GM23338 (cell line): ENCODE measurements around the gene NELL2. TPM values are rescaled to one million over a fixed set of nuclear protein-coding genes. Genes with fewer than 3 reads are reported as not detected.

Experiments used
- ATAC-seq: fragments of 200-7000 bp; cut with Tn5 transposase; 3 replicates; pipeline ENCODE4 v1.9.1; 2020
- DNase-seq: peaks from one replicate; pipeline ENCODE4 v3.0.0-alpha.2; 2015; ENCODE audit warnings: low spot score
- H2AFZ ChIP-seq: fragments of 200-600 bp; sonication (generic); 2 replicates; pipeline ENCODE4 v1.8.0; 2016; ENCODE audit warnings: antibody characterized with exemption, mild to moderate bottlenecking, moderate library complexity
- H3F3A ChIP-seq: fragments of 200-600 bp; sonication (generic); replicated peaks from 2 replicates; pipeline ENCODE4 v1.8.0; 2017; ENCODE audit warnings: antibody characterized with exemption, mixed run types, low read depth
- H3K27ac ChIP-seq: fragments of 200-600 bp; sonication (generic); 2 replicates; pipeline ENCODE4 v1.6.1; 2016; ENCODE audit warnings: low read depth
- H3K27me3 ChIP-seq: fragments of 200-600 bp; sonication (generic); 2 replicates; pipeline ENCODE4 v1.8.0; 2016; ENCODE audit warnings: mild to moderate bottlenecking, mixed run types, moderate library complexity; ENCODE audit not compliant: insufficient read depth
- H3K36me3 ChIP-seq: fragments of 200-600 bp; sonication (generic); 2 replicates; pipeline ENCODE4 v1.8.0; 2016; ENCODE audit warnings: mild to moderate bottlenecking; ENCODE audit not compliant: insufficient read depth
- H3K4me1 ChIP-seq: fragments of 200-600 bp; sonication (generic); 2 replicates; pipeline ENCODE4 v1.8.0; 2016; ENCODE audit warnings: mild to moderate bottlenecking, moderate library complexity; ENCODE audit not compliant: insufficient read depth
- H3K4me2 ChIP-seq: fragments of 200-600 bp; sonication (generic); 2 replicates; pipeline ENCODE4 v1.7.1; 2017; ENCODE audit warnings: mixed run types
- H3K4me3 ChIP-seq: fragments of 200-600 bp; sonication (generic); 2 replicates; pipeline ENCODE4 v1.6.1; 2016; ENCODE audit warnings: mixed run types
- H3K79me2 ChIP-seq: fragments of 200-600 bp; sonication (generic); replicated peaks from 2 replicates; pipeline ENCODE4 v1.8.0; 2017; ENCODE audit warnings: mild to moderate bottlenecking; ENCODE audit not compliant: insufficient read depth
- H3K9me2 ChIP-seq: fragments of 200-600 bp; sonication (generic); 2 replicates; pipeline ENCODE4 v1.8.0; 2017; ENCODE audit not compliant: insufficient read depth
- H4K20me1 ChIP-seq: fragments of 200-600 bp; sonication (generic); replicated peaks from 2 replicates; pipeline ENCODE4 v1.8.0; 2017; ENCODE audit warnings: mild to moderate bottlenecking; ENCODE audit not compliant: insufficient read depth
- H3K27ac Mint-ChIP-seq: 2 replicates; pipeline ENCODE4 v1.8.0; 2020; ENCODE audit warnings: inconsistent platforms, mild to moderate bottlenecking, moderate library complexity, mixed read lengths
- H3K27me3 Mint-ChIP-seq: 3 replicates; pipeline ENCODE4 v1.8.0; 2022; ENCODE audit warnings: low read depth, mild to moderate bottlenecking, moderate library complexity, mixed read lengths, inconsistent platforms; ENCODE audit not compliant: insufficient read depth, poor library complexity
- H3K36me3 Mint-ChIP-seq: 3 replicates; pipeline ENCODE4 v1.8.0; 2021; ENCODE audit warnings: low read depth, mild to moderate bottlenecking, inconsistent platforms, moderate library complexity, mixed read lengths
- H3K4me1 Mint-ChIP-seq: 3 replicates; pipeline ENCODE4 v1.8.0; 2020; ENCODE audit warnings: mild to moderate bottlenecking, inconsistent platforms, mixed read lengths
- H3K4me3 Mint-ChIP-seq: 3 replicates; pipeline ENCODE4 v1.8.0; 2021; ENCODE audit warnings: moderate library complexity, mild to moderate bottlenecking, inconsistent platforms, mixed read lengths
- H3K9me3 Mint-ChIP-seq: 3 replicates; pipeline ENCODE4 v1.8.0; 2020; ENCODE audit warnings: moderate library complexity, mild to moderate bottlenecking, inconsistent platforms, mixed read lengths
- CREB1 ChIP-seq: fragments of 250-450 bp; sonication (Bioruptor Pico); IDR thresholded peaks from 2 replicates; pipeline ENCODE4 v1.5.0; 2020; ENCODE audit warnings: low read depth, mild to moderate bottlenecking, moderate library complexity
- EZH2 ChIP-seq: fragments of 200-600 bp; sonication (generic); IDR thresholded peaks from one replicate; pipeline ENCODE4 v1.8.0; 2017; ENCODE audit warnings: antibody characterized with exemption, mild to moderate bottlenecking, low read depth; ENCODE audit not compliant: unreplicated experiment
- EZH2phosphoT487 ChIP-seq: fragments of 200-600 bp; sonication (generic); IDR thresholded peaks from one replicate; pipeline ENCODE4 v1.8.1; 2018; ENCODE audit warnings: antibody characterized with exemption; ENCODE audit not compliant: unreplicated experiment
- JUNB ChIP-seq: IDR thresholded peaks from one replicate; pipeline ENCODE4 v1.6.1; 2016; ENCODE audit warnings: antibody characterized with exemption; ENCODE audit not compliant: unreplicated experiment
- NANOG ChIP-seq: IDR thresholded peaks from 2 replicates; pipeline ENCODE4 v1.6.1; 2016; ENCODE audit warnings: antibody characterized with exemption, borderline replicate concordance
- POLR2AphosphoS5 ChIP-seq: IDR thresholded peaks from 2 replicates; pipeline ENCODE4 v1.6.1; 2016; ENCODE audit warnings: antibody characterized with exemption, low read depth
- STAT1 ChIP-seq: IDR thresholded peaks from one replicate; pipeline ENCODE4 v1.6.1; 2016; ENCODE audit warnings: antibody characterized with exemption; ENCODE audit not compliant: unreplicated experiment
- ZNF331 ChIP-seq: fragments of 250-450 bp; sonication (Bioruptor Pico); IDR thresholded peaks from 2 replicates; pipeline ENCODE4 v1.5.0; 2020; ENCODE audit warnings: low read depth, mild to moderate bottlenecking, moderate library complexity
- polyA plus RNA-seq: library from polyadenylated mRNA; unstranded; fragments of >200 nt; fragmentation: Nextera tagmentation; extraction: Ambion mirVana; gene quantifications from 2 replicates; pipeline ENCODE4 v1.2.1, GENCODE V29; 2016
- total RNA-seq: library from RNA; depleted of rRNA; stranded (reverse); fragments of >200 nt; shearing (Covaris generic); gene quantifications from 2 replicates; pipeline ENCODE4 v1.2.3, GENCODE V29; 2014
- TF ChIP-seq, protein P1 (sequence below): IDR thresholded peaks from one replicate; pipeline ENCODE4 v1.6.1; 2018; ENCODE audit warnings: antibody characterized with exemption; ENCODE audit not compliant: unreplicated experiment
- TF ChIP-seq, protein P2 (sequence below), 2 experiments: fragments of 200-600 bp in 1 of 2; sonication (generic) in 1 of 2; conservative IDR thresholded peaks; 2 replicates each; pipeline versions ENCODE4 v1.5.1 to v1.6.1; 2016 to 2017; ENCODE audit warnings: antibody characterized with exemption in 2 of 2, low read depth in 2 of 2, mild to moderate bottlenecking in 2 of 2, moderate library complexity in 1 of 2
- TF ChIP-seq, protein P3 (sequence below): IDR thresholded peaks from 2 replicates; pipeline ENCODE4 v1.6.1; 2016; ENCODE audit warnings: antibody characterized with exemption
- TF ChIP-seq, protein P4 (sequence below): fragments of 250-450 bp; sonication (Bioruptor Pico); IDR thresholded peaks from 2 replicates; pipeline ENCODE4 v1.5.0; 2020; ENCODE audit warnings: mild to moderate bottlenecking, moderate library complexity

Gene NELL2
- total and polyA plus RNA-seq, 2 experiments from 2014 or later = 25.1 to 99.5 TPM

DNA sequence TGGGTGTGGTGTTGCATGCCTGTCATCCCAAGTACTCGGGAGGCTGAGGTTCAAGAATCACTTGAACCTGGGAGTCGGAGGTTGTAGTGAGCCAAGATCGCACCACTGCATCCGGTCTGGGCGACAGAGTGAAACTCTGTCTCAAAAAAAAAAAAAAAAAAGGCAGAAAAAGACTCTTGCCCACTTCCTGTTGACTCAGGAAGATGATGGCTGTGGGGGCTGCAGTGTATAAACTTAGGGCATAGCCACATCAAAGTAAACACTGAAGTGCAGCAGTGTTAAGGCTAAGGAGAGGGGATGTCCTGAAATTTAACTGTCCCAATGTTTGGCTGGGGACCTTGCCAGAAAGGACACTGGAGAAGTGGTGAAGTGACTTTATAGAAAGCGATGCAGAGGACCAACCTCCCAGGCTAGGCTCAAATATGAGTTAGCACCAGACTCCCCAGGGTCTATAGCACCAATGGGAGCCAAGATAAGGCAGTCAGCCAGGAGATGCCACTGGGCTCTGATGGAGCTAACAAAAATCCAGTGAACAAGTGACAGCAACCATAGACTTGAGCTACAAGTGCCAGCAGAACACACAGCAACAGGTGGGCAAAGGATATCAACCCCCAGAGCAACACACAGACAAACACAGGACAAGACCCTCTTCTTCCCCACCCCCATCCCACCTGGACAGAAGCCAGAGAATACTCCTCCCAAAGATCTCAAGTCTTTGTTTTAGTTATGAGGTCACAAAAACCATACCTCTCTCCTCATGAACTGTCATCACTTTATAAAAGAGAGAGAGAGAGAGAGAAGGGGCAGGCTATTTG lies 28.0 kb downstream of the NELL2 start (continued):
- TF ChIP-seq POLR2AphosphoS5 = no peak

DNA sequence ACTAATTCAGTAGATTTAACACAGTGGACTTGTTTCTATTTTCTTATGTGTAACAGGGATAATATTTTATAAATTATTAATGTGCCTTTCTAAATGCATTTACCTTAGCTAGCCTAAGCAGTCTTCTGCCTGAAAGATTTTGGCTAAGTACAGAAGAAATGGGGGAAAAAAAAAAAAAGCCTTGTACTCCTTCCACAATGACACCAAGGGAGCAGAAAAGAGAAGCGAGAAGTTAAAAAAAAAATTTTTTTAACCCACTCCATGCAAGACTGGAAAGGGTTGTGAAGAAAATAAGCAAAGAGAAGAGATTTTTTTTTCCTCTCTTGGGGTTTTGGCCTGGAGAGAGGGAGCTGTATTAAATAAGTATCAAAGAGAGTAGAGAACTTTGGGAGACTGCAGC lies 28.7 kb downstream of the NELL2 start:
- H3K4me3 Mint-ChIP-seq = no peak overlapping the region
- Histone ChIP-seq H3F3A (no peaks in the 10 kb centered on the region), H3K27ac (no peak overlapping the region), H2AFZ (no peak overlapping the region), H3K4me2 (no peak overlapping the region), H3K36me3 (no peaks in the 10 kb centered on the region), H3K4me1 (peaks cover 3% of the 10 kb centered on the region; the same call in 1 of the 2 replicates), H3K4me3 (no peak overlapping the region), H3K9me2 (no peaks in the 10 kb centered on the region; the same call in 1 of the 2 replicates), H3K79me2 (peaks cover 19% of the 10 kb centered on the region; the same call in 1 of the 2 replicates), H3K27me3 (no peaks in the 10 kb centered on the region), H4K20me1 (no peaks in the 10 kb centered on the region)
- no peak for ATAC-seq
- no peaks in the 10 kb centered on the region for H3K9me3 Mint-ChIP-seq
- no peak overlapping the region for H3K27ac Mint-ChIP-seq
- peaks cover 26% of the 10 kb centered on the region for H3K4me1 Mint-ChIP-seq
- no peak for DNase-seq
- no peaks in the 10 kb centered on the region for H3K27me3 Mint-ChIP-seq
- no peaks in the 10 kb centered on the region for H3K36me3 Mint-ChIP-seq
- TF ChIP-seq STAT1 (no peak), NANOG (no peak), CREB1 (CRISPR knock-in tag) (no peak), POLR2AphosphoS5 (no peak), JUNB (no peak), ZNF331 (no peak), EZH2 (no peak), EZH2phosphoT487 (no peak)
- TF ChIP-seq, protein P1, sequence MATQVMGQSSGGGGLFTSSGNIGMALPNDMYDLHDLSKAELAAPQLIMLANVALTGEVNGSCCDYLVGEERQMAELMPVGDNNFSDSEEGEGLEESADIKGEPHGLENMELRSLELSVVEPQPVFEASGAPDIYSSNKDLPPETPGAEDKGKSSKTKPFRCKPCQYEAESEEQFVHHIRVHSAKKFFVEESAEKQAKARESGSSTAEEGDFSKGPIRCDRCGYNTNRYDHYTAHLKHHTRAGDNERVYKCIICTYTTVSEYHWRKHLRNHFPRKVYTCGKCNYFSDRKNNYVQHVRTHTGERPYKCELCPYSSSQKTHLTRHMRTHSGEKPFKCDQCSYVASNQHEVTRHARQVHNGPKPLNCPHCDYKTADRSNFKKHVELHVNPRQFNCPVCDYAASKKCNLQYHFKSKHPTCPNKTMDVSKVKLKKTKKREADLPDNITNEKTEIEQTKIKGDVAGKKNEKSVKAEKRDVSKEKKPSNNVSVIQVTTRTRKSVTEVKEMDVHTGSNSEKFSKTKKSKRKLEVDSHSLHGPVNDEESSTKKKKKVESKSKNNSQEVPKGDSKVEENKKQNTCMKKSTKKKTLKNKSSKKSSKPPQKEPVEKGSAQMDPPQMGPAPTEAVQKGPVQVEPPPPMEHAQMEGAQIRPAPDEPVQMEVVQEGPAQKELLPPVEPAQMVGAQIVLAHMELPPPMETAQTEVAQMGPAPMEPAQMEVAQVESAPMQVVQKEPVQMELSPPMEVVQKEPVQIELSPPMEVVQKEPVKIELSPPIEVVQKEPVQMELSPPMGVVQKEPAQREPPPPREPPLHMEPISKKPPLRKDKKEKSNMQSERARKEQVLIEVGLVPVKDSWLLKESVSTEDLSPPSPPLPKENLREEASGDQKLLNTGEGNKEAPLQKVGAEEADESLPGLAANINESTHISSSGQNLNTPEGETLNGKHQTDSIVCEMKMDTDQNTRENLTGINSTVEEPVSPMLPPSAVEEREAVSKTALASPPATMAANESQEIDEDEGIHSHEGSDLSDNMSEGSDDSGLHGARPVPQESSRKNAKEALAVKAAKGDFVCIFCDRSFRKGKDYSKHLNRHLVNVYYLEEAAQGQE = no peak
- TF ChIP-seq, protein P2, sequence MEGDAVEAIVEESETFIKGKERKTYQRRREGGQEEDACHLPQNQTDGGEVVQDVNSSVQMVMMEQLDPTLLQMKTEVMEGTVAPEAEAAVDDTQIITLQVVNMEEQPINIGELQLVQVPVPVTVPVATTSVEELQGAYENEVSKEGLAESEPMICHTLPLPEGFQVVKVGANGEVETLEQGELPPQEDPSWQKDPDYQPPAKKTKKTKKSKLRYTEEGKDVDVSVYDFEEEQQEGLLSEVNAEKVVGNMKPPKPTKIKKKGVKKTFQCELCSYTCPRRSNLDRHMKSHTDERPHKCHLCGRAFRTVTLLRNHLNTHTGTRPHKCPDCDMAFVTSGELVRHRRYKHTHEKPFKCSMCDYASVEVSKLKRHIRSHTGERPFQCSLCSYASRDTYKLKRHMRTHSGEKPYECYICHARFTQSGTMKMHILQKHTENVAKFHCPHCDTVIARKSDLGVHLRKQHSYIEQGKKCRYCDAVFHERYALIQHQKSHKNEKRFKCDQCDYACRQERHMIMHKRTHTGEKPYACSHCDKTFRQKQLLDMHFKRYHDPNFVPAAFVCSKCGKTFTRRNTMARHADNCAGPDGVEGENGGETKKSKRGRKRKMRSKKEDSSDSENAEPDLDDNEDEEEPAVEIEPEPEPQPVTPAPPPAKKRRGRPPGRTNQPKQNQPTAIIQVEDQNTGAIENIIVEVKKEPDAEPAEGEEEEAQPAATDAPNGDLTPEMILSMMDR (conservative IDR thresholded peaks at IDR 0.05; ENCODE audit: low read depth in 2 of 2) = no peak
- TF ChIP-seq, protein P3, sequence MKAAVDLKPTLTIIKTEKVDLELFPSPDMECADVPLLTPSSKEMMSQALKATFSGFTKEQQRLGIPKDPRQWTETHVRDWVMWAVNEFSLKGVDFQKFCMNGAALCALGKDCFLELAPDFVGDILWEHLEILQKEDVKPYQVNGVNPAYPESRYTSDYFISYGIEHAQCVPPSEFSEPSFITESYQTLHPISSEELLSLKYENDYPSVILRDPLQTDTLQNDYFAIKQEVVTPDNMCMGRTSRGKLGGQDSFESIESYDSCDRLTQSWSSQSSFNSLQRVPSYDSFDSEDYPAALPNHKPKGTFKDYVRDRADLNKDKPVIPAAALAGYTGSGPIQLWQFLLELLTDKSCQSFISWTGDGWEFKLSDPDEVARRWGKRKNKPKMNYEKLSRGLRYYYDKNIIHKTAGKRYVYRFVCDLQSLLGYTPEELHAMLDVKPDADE = no peak
- TF ChIP-seq, protein P4, sequence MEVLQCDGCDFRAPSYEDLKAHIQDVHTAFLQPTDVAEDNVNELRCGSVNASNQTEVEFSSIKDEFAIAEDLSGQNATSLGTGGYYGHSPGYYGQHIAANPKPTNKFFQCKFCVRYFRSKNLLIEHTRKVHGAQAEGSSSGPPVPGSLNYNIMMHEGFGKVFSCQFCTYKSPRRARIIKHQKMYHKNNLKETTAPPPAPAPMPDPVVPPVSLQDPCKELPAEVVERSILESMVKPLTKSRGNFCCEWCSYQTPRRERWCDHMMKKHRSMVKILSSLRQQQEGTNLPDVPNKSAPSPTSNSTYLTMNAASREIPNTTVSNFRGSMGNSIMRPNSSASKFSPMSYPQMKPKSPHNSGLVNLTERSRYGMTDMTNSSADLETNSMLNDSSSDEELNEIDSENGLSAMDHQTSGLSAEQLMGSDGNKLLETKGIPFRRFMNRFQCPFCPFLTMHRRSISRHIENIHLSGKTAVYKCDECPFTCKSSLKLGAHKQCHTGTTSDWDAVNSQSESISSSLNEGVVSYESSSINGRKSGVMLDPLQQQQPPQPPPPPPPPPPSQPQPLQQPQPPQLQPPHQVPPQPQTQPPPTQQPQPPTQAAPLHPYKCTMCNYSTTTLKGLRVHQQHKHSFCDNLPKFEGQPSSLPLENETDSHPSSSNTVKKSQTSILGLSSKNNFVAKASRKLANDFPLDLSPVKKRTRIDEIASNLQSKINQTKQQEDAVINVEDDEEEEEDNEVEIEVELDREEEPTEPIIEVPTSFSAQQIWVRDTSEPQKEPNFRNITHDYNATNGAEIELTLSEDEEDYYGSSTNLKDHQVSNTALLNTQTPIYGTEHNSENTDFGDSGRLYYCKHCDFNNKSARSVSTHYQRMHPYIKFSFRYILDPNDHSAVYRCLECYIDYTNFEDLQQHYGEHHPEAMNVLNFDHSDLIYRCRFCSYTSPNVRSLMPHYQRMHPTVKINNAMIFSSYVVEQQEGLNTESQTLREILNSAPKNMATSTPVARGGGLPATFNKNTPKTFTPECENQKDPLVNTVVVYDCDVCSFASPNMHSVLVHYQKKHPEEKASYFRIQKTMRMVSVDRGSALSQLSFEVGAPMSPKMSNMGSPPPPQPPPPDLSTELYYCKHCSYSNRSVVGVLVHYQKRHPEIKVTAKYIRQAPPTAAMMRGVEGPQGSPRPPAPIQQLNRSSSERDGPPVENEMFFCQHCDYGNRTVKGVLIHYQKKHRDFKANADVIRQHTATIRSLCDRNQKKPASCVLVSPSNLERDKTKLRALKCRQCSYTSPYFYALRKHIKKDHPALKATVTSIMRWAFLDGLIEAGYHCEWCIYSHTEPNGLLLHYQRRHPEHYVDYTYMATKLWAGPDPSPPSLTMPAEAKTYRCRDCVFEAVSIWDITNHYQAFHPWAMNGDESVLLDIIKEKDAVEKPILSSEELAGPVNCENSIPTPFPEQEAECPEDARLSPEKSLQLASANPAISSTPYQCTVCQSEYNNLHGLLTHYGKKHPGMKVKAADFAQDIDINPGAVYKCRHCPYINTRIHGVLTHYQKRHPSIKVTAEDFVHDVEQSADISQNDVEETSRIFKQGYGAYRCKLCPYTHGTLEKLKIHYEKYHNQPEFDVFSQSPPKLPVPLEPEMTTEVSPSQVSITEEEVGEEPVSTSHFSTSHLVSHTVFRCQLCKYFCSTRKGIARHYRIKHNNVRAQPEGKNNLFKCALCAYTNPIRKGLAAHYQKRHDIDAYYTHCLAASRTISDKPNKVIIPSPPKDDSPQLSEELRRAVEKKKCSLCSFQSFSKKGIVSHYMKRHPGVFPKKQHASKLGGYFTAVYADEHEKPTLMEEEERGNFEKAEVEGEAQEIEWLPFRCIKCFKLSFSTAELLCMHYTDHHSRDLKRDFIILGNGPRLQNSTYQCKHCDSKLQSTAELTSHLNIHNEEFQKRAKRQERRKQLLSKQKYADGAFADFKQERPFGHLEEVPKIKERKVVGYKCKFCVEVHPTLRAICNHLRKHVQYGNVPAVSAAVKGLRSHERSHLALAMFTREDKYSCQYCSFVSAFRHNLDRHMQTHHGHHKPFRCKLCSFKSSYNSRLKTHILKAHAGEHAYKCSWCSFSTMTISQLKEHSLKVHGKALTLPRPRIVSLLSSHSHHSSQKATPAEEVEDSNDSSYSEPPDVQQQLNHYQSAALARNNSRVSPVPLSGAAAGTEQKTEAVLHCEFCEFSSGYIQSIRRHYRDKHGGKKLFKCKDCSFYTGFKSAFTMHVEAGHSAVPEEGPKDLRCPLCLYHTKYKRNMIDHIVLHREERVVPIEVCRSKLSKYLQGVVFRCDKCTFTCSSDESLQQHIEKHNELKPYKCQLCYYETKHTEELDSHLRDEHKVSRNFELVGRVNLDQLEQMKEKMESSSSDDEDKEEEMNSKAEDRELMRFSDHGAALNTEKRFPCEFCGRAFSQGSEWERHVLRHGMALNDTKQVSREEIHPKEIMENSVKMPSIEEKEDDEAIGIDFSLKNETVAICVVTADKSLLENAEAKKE = no peak
